ENCODE measurements around the gene EXOC6. TPM values are rescaled to one million over a fixed set of nuclear protein-coding genes. Genes with fewer than 3 reads are reported as not detected.

EXOC6 gene
- polyA plus RNA-seq, 1 donor from 2014 or later, result 26.3 TPM

- Histone ChIP-seq H3K4me3 (ENCODE audit: low read length) (no peak within 1 kb of the TSS), H3K4me2 (ENCODE audit: low read length) (no peak within 1 kb of the TSS), H3K27me3 (ENCODE audit: insufficient read depth, low read depth, low read length) (peaks cover 64% of the 10 kb centered on the region), H3F3A (ENCODE audit: insufficient read depth, low read length, poor library complexity, severe bottlenecking) (no peaks in the 10 kb centered on the region), H3K9ac (ENCODE audit: low read length) (no peak within 1 kb of the TSS), H3K9me3 (ENCODE audit: low read length) (peaks cover 25% of the 10 kb centered on the region), H2AFZ (ENCODE audit: low read depth, low read length) (no peak within 1 kb of the TSS), H3K27ac (ENCODE audit: low read length) (no peak within 1 kb of the TSS), H3K9me2 (ENCODE audit: insufficient read depth, low read length) (no peaks in the 10 kb centered on the region), H4K20me1 (ENCODE audit: insufficient read depth) (no peaks in the 10 kb centered on the region), H3K79me2 (replicated peaks; ENCODE audit: insufficient read depth, low read length) (no peaks in the 10 kb centered on the region), H3K36me3 (ENCODE audit: insufficient read depth, low read length) (peaks cover 20% of the 10 kb centered on the region)
- TF ChIP-seq EZH2 (IDR thresholded peaks at IDR 0.05; ENCODE audit: borderline replicate concordance, insufficient read depth, low read length, poor library complexity, severe bottlenecking) (peak; percentile 2), EP300 (conservative IDR thresholded peaks at IDR 0.05; ENCODE audit: poor library complexity, severe bottlenecking) (no peak)
These were observed 211.9 kb downstream of the EXOC6 start, which contains the start of gene CYP26C1 for GRCh38 chr10:93059975-93060886. CYP26C1 (plus strand) TSS chr10:93060798; CDS start chr10:93061264, 466 bp downstream.

GRCh38 chr10:93060887-93061593 is 212.7 kb downstream of the EXOC6 start:
- Histone ChIP-seq H3K27me3 (ENCODE audit: insufficient read depth, low read depth, low read length) (peaks cover 72% of the 10 kb centered on the region), H3F3A (ENCODE audit: insufficient read depth, low read length, poor library complexity, severe bottlenecking) (no peaks in the 10 kb centered on the region), H3K27ac (ENCODE audit: low read length) (no peak overlapping the region), H4K20me1 (ENCODE audit: insufficient read depth) (no peaks in the 10 kb centered on the region), H3K36me3 (ENCODE audit: insufficient read depth, low read length) (peaks cover 20% of the 10 kb centered on the region), H3K4me3 (ENCODE audit: low read length) (no peak overlapping the region), H3K4me2 (ENCODE audit: low read length) (no peak overlapping the region), H2AFZ (ENCODE audit: low read depth, low read length) (no peak overlapping the region), H3K9ac (ENCODE audit: low read length) (no peak overlapping the region), H3K79me2 (replicated peaks; ENCODE audit: insufficient read depth, low read length) (no peaks in the 10 kb centered on the region), H3K9me3 (ENCODE audit: low read length) (peaks cover 25% of the 10 kb centered on the region), H3K9me2 (ENCODE audit: insufficient read depth, low read length) (no peaks in the 10 kb centered on the region)
- TF ChIP-seq TAF1 (IDR thresholded peaks at IDR 0.05; ENCODE audit: low read depth) (no peak), POLR2AphosphoS5 (IDR thresholded peaks at IDR 0.05) (no peak), MXI1 (conservative IDR thresholded peaks at IDR 0.05; ENCODE audit: poor library complexity, severe bottlenecking) (no peak), SMC3 (conservative IDR thresholded peaks at IDR 0.05; ENCODE audit: poor library complexity) (no peak), EP300 (conservative IDR thresholded peaks at IDR 0.05; ENCODE audit: poor library complexity, severe bottlenecking) (no peak), RAD21 (conservative IDR thresholded peaks at IDR 0.05) (no peak), EZH2 (IDR thresholded peaks at IDR 0.05; ENCODE audit: borderline replicate concordance, insufficient read depth, low read length, poor library complexity, severe bottlenecking) (no peak), REST (IDR thresholded peaks at IDR 0.05; ENCODE audit: borderline replicate concordance) (no peak), CTCF (IDR thresholded peaks at IDR 0.05; ENCODE audit: poor library complexity, severe bottlenecking) (no peak)

Data from neural cell (in vitro differentiated cells).